K562 (cell line): ENCODE results near the gene IMMP2L. TPM values are rescaled to one million over a fixed set of nuclear protein-coding genes. Genes with fewer than 3 reads are reported as not detected.

Experiments used
- ATAC-seq: fragments of 200-7000 bp; cut with Tn5 transposase; 3 replicates; pipeline ENCODE4 v1.9.1; 2020; ENCODE audit warnings: moderate library complexity
- BruUV-seq: library from RNA; stranded (reverse); fragments of 400-500 nt; replicated peaks from 2 replicates; lab custom pipeline; 2021; lab: Mats Ljungman, UMichigan
- CTCF ChIA-PET: fragments of 300-600 bp; formaldehyde crosslinking; extraction: SDS; loops from one replicate; lab custom pipeline; 2021; ENCODE audit warnings: low intra/inter-chr PET ratio; lab: Yijun Ruan, JAX
- POLR2A ChIA-PET: fragments of 300-600, 350-650 bp; sonication (Branson Sonifier 250); formaldehyde crosslinking; extraction: SDS; loops from one replicate; lab custom pipeline; 2021; ENCODE audit warnings: antibody characterized with exemption, inconsistent platforms; lab: Yijun Ruan, JAX
- DNase-seq, 4 experiments: peaks; one replicate each; pipeline versions ENCODE4 v3.0.0 to v3.0.0-alpha.2; 2011 to 2018; ENCODE audit warnings: low spot score in 3 of 4, mixed read lengths in 3 of 4; ENCODE audit errors: extremely low read depth in 1 of 4
- FAIRE-seq: peaks from 2 replicates; lab custom pipeline; 2011; peaks lifted over from hg19 to GRCh38; lab: Jason Lieb, UNC
- H2AFZ ChIP-seq: 2 replicates; pipeline ENCODE4 v1.6.0; 2011; ENCODE audit warnings: low read depth, low read length, control low read depth, inconsistent platforms
- H3K27ac ChIP-seq: fragments of 200-600 bp; 3 replicates; pipeline ENCODE4 v1.8.0; 2011; ENCODE audit warnings: low read depth, mild to moderate bottlenecking, control low read depth, inconsistent platforms, low read length, moderate library complexity, mixed read lengths; ENCODE audit errors: extremely low read depth
- H3K27me3 ChIP-seq, 2 experiments: fragments of 300-600 bp in 1 of 2; 2 replicates in 1 of 2; 3 replicates in 1 of 2; pipeline versions ENCODE4 v1.6.0 to v1.8.0; 2011; ENCODE audit warnings: inconsistent platforms in 2 of 2, low read length in 2 of 2, mild to moderate bottlenecking in 1 of 2, mixed read lengths in 1 of 2, moderate library complexity in 1 of 2; ENCODE audit not compliant: control insufficient read depth in 2 of 2, insufficient read depth in 2 of 2
- H3K36me3 ChIP-seq: fragments of 300-600 bp; 3 replicates; pipeline ENCODE4 v1.8.0; 2011; ENCODE audit warnings: mild to moderate bottlenecking, low read length, inconsistent platforms; ENCODE audit not compliant: control insufficient read depth, insufficient read depth
- H3K4me1 ChIP-seq, 2 experiments: fragments of 200-600 bp in 1 of 2; replicated peaks in 1 of 2; 2 replicates in 1 of 2; 3 replicates in 1 of 2; pipeline versions ENCODE4 v1.5.1 to v1.8.0; 2011; ENCODE audit warnings: inconsistent platforms in 2 of 2, low read length in 2 of 2, mild to moderate bottlenecking in 1 of 2, mixed read lengths in 1 of 2, moderate library complexity in 1 of 2; ENCODE audit not compliant: control insufficient read depth in 2 of 2, insufficient read depth in 2 of 2
- H3K4me2 ChIP-seq: 2 replicates; pipeline ENCODE4 v1.6.1; 2011; ENCODE audit warnings: low read length, control low read depth, inconsistent platforms, mixed read lengths; ENCODE audit not compliant: insufficient read depth
- H3K4me3 ChIP-seq: fragments of 200-600 bp; sonication (generic), shearing (Covaris generic); 2 replicates; pipeline ENCODE4 v1.5.1; 2016; ENCODE audit warnings: control low read depth, inconsistent platforms
- H3K79me2 ChIP-seq: fragments of 200-600 bp; 3 replicates; pipeline ENCODE4 v1.8.0; 2011; ENCODE audit warnings: low read length, inconsistent platforms; ENCODE audit not compliant: control insufficient read depth, insufficient read depth
- H3K9ac ChIP-seq, 2 experiments: 2 replicates each; pipeline versions ENCODE4 v1.6.0 to v1.6.1; 2011; ENCODE audit warnings: low read depth in 2 of 2, low read length in 2 of 2, control low read depth in 1 of 2, inconsistent platforms in 1 of 2, mild to moderate bottlenecking in 1 of 2, mixed read lengths in 1 of 2; ENCODE audit not compliant: insufficient read depth in 1 of 2
- H3K9me1 ChIP-seq: one replicate; pipeline ENCODE4 v1.6.0; 2011; ENCODE audit warnings: inconsistent platforms, mild to moderate bottlenecking, low read length, moderate library complexity; ENCODE audit not compliant: control insufficient read depth, insufficient read depth
- H3K9me3 ChIP-seq: replicated peaks from 2 replicates; pipeline ENCODE4 v1.5.1; 2011; ENCODE audit warnings: low read depth, low read length, inconsistent platforms; ENCODE audit not compliant: control insufficient read depth, insufficient read depth
- H4K20me1 ChIP-seq: replicated peaks from 2 replicates; pipeline ENCODE4 v1.6.1; 2011; ENCODE audit warnings: low read length, inconsistent platforms, mixed read lengths; ENCODE audit not compliant: control insufficient read depth, insufficient read depth
- CAMTA2 ChIP-seq: fragments of 250-450 bp; sonication (Bioruptor Pico); conservative IDR thresholded peaks from 2 replicates; pipeline ENCODE4 v1.5.1; 2022
- GATA2 ChIP-seq: sonication (generic); formaldehyde crosslinking; IDR thresholded peaks from 2 replicates; pipeline ENCODE4 v1.4.0; 2020; ENCODE audit warnings: mild to moderate bottlenecking, missing genetic modification reagents
- GTF2E2 ChIP-seq: fragments of 200-800 bp; sonication (Bioruptor generic); IDR thresholded peaks from 2 replicates; pipeline ENCODE4 v1.6.1; 2016; ENCODE audit warnings: missing genetic modification characterization, missing compliant biosample characterization
- GTF2F1 ChIP-seq: IDR thresholded peaks from 2 replicates; pipeline ENCODE4 v1.6.1; 2011; ENCODE audit warnings: low read depth, low read length, improper control_type of control experiment
- KAT2B ChIP-seq: IDR thresholded peaks from one replicate; pipeline ENCODE4 v1.6.1; 2012; ENCODE audit warnings: low read depth, mild to moderate bottlenecking, control low read depth, inconsistent platforms, low read length, moderate library complexity
- NFIC ChIP-seq: fragments of 450-650 bp; IDR thresholded peaks from 2 replicates; pipeline ENCODE4 v1.6.1; 2017; ENCODE audit warnings: mild to moderate bottlenecking, inconsistent platforms
- SIN3A ChIP-seq, 2 experiments: fragments of 150-350 bp in 1 of 2; IDR thresholded peaks; 2 replicates each; pipeline ENCODE4 v1.6.1; 2011 to 2016; ENCODE audit warnings: borderline replicate concordance in 2 of 2, low read depth in 2 of 2, low read length in 2 of 2, mild to moderate bottlenecking in 2 of 2, moderate library complexity in 2 of 2; ENCODE audit not compliant: control insufficient read depth in 1 of 2
- TFAM ChIP-seq: fragments of 250-450 bp; sonication (Bioruptor Pico); conservative IDR thresholded peaks from 2 replicates; pipeline ENCODE4 v1.5.0; 2021; ENCODE audit warnings: mild to moderate bottlenecking, moderate library complexity
- ZNF133 ChIP-seq: fragments of 250-450 bp; sonication (Bioruptor Pico); IDR thresholded peaks from 2 replicates; pipeline ENCODE4 v1.4.0; 2020; ENCODE audit warnings: mild to moderate bottlenecking
- ZNF253 ChIP-seq: fragments of 250-450 bp; sonication (Bioruptor Pico); conservative IDR thresholded peaks from 2 replicates; pipeline ENCODE4 v1.6.1; 2021; ENCODE audit warnings: mild to moderate bottlenecking
- ZNF77 ChIP-seq: fragments of 250-450 bp; sonication (Bioruptor Pico); IDR thresholded peaks from 2 replicates; pipeline ENCODE4 v1.5.0; 2020
- WGBS: fragments of 100-300 bp; shearing (Covaris generic); methylation state at CpG from one replicate; pipeline ENCODE4 v1.1.6; 2016; ENCODE audit warnings: low coverage, mixed read lengths; ENCODE audit not compliant: insufficient coverage; ENCODE audit errors: missing lambda C conversion rate; 5-methylcytosine and 5-hydroxymethylcytosine counted together
- in situ Hi-C: fragments of 300-500 bp; cut with MboI; formaldehyde crosslinking; loops from 4 replicates; pipeline ENCODE4 v1.15.0; 2018; ENCODE audit warnings: inconsistent platforms, mixed read lengths
- intact Hi-C: fragments of 100-400 bp; cut with micrococcal nuclease; formaldehyde crosslinking; loops from 2 replicates; pipeline ENCODE4 v1.14.2; 2022
- polyA plus RNA-seq, 8 experiments: library from polyadenylated mRNA; depleted of rRNA in 4 of 8; stranded (reverse) in 5 of 8; unstranded in 3 of 8; fragments of >200 nt; fragmentation: Nextera tagmentation in 2 of 8; fragmentation: Illumina TruSeq in 1 of 8; extraction: Ambion mirVana in 2 of 8; extraction: Trizol in 1 of 8; gene quantifications; 2 replicates each; pipeline versions ENCODE4 v1.2.1 to v1.2.3, GENCODE V29; 2011 to 2014; ENCODE audit warnings: inconsistent platforms in 1 of 8, missing spikeins in 1 of 8
- total RNA-seq, 7 experiments: library from RNA; depleted of rRNA in 6 of 7; stranded (reverse); fragments of >200 nt in 6 of 7; fragmentation: Illumina TruSeq in 2 of 7; extraction: Trizol in 2 of 7; gene quantifications; 2 replicates each; pipeline versions ENCODE4 v1.2.1 to v1.2.3, GENCODE V29; 2011 to 2021; ENCODE audit warnings: low replicate concordance in 1 of 7
- TF ChIP-seq, protein P1 (sequence below): fragments of 450-650 bp; IDR thresholded peaks from 2 replicates; pipeline ENCODE4 v1.6.1; 2017; ENCODE audit warnings: mild to moderate bottlenecking, moderate library complexity
- TF ChIP-seq, protein P2 (sequence below), 2 experiments: fragments of 450-650 bp in 1 of 2; IDR thresholded peaks; 2 replicates each; pipeline ENCODE4 v1.6.1; 2011 to 2017; ENCODE audit warnings: low read depth in 2 of 2, antibody characterized with exemption in 1 of 2, borderline replicate concordance in 1 of 2, low read length in 1 of 2, mild to moderate bottlenecking in 1 of 2, mixed read lengths in 1 of 2; ENCODE audit not compliant: control insufficient read depth in 1 of 2

Gene IMMP2L
- total and polyA plus RNA-seq, 9 of the 15 experiments (the other 6 are each of a cell fraction or from before 2014, with no cell fraction given), result 29.7 to 116 (median 53.0) TPM

DNA sequence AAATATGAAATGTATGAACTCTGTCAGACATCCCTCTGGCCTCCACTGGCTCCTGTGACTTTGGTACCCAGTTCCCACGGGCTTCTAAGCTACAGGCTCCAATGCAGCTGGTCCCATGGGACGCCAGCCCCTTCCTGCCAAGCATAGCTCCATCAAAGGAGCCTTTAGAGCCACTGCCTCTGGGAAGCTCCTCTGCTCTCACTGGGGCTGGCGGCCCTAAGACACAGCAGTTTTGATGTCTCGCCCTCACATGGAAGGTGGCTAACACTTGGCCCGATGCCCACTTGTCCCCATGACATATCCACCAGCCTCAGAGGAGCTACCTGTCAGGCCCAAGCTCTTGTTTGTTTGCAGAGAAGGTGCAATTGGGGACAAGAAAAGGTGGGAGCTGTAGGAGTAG, 925.0 kb downstream of the IMMP2L start:
- no TSS peak for BruUV-seq
- no peaks in the 10 kb centered on the region; a peak in 1 of 5 replicates for H3K27me3 ChIP-seq
- intact Hi-C loops (no loop called here), in situ Hi-C loops (no loop called here)
- ChIA-PET CTCF (no interaction called here), POLR2A (interaction anchor here (0.7 kb wide), 1 partner anchor 72 kb away, joined by 3 read pairs; no protein-coding TSS in a partner anchor)
- no peaks in the 10 kb centered on the region for H3K36me3 ChIP-seq
- H3K4me3 ChIP-seq, result no peak overlapping the region
- H3K79me2 ChIP-seq, result no peaks in the 10 kb centered on the region
- no peak overlapping the region for H3K27ac ChIP-seq
- no peak for ATAC-seq
- FAIRE-seq, result no peak
- TF ChIP-seq TFAM (no peak), NFIC (peak; percentile 33; the same call in 1 of the 2 replicates)
- TF ChIP-seq, protein P1, sequence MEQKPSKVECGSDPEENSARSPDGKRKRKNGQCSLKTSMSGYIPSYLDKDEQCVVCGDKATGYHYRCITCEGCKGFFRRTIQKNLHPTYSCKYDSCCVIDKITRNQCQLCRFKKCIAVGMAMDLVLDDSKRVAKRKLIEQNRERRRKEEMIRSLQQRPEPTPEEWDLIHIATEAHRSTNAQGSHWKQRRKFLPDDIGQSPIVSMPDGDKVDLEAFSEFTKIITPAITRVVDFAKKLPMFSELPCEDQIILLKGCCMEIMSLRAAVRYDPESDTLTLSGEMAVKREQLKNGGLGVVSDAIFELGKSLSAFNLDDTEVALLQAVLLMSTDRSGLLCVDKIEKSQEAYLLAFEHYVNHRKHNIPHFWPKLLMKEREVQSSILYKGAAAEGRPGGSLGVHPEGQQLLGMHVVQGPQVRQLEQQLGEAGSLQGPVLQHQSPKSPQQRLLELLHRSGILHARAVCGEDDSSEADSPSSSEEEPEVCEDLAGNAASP, result no peak
- H3K9me3 ChIP-seq, result no peaks in the 10 kb centered on the region
- no peaks in the 10 kb centered on the region for H3K9me1 ChIP-seq
- no peak overlapping the region for H3K4me2 ChIP-seq
- no peaks in the 10 kb centered on the region for H4K20me1 ChIP-seq
- WGBS, result 3% methylated on average over 5 of the region's 5 CpGs
- DNase-seq, result no peak
- H3K4me1 ChIP-seq, result no peaks in the 10 kb centered on the region
- H2AFZ ChIP-seq, result no peak overlapping the region
- H3K9ac ChIP-seq, result no peak overlapping the region

DNA sequence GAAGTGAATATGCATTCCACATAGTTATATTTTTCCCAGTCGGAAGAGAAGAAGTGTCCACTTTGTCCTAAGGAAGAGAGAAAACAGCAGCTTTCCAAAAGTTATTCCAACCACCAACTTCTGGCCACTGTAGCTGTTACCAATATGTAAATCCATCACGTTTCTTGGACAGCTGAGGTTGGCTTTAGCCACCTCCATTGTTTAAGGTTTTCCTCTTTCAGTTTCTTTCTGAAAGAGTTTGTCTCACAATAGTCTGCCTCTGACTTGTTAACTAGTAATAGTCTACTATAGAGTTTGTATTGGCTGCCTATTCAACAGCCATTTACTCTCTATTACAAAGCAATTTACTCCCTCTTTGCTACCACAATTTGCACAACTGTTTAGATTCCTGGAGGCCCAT, 929.0 kb downstream of the IMMP2L start:
- WGBS, result 0% methylated on average over 2 of the region's 2 CpGs
- FAIRE-seq, result no peak
- no TSS peak for BruUV-seq
- TF ChIP-seq GATA2 (CRISPR knock-in tag) (no peak), GTF2E2 (tag) (no peak), SIN3A (IDR thresholded peaks at IDR 0.05; ENCODE audit: borderline replicate concordance in 2 of 2, control insufficient read depth in 1 of 2, low read depth in 2 of 2, low read length in 2 of 2) (no peak), GTF2F1 (no peak), KAT2B (no peak), CAMTA2 (CRISPR knock-in tag) (no peak), ZNF133 (CRISPR knock-in tag) (no peak), ZNF253 (CRISPR knock-in tag) (no peak), ZNF77 (no peak)
- TF ChIP-seq, protein P2, sequence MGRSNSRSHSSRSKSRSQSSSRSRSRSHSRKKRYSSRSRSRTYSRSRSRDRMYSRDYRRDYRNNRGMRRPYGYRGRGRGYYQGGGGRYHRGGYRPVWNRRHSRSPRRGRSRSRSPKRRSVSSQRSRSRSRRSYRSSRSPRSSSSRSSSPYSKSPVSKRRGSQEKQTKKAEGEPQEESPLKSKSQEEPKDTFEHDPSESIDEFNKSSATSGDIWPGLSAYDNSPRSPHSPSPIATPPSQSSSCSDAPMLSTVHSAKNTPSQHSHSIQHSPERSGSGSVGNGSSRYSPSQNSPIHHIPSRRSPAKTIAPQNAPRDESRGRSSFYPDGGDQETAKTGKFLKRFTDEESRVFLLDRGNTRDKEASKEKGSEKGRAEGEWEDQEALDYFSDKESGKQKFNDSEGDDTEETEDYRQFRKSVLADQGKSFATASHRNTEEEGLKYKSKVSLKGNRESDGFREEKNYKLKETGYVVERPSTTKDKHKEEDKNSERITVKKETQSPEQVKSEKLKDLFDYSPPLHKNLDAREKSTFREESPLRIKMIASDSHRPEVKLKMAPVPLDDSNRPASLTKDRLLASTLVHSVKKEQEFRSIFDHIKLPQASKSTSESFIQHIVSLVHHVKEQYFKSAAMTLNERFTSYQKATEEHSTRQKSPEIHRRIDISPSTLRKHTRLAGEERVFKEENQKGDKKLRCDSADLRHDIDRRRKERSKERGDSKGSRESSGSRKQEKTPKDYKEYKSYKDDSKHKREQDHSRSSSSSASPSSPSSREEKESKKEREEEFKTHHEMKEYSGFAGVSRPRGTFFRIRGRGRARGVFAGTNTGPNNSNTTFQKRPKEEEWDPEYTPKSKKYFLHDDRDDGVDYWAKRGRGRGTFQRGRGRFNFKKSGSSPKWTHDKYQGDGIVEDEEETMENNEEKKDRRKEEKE (IDR thresholded peaks at IDR 0.05; ENCODE audit: borderline replicate concordance in 1 of 2, control insufficient read depth in 1 of 2, low read depth in 2 of 2, low read length in 1 of 2), result no peak

More for the DNA sequence above, 929.0 kb downstream of the IMMP2L start:
- in situ Hi-C loops, result no loop called here
- CTCF ChIA-PET, result no interaction called here
- no peaks in the 10 kb centered on the region for H3K9me3 ChIP-seq
- DNase-seq, result no peak
- H4K20me1 ChIP-seq, result no peaks in the 10 kb centered on the region
- H3K4me1 ChIP-seq, result no peaks in the 10 kb centered on the region
- H3K79me2 ChIP-seq, result no peaks in the 10 kb centered on the region
- no peak for ATAC-seq
- H3K36me3 ChIP-seq, result no peaks in the 10 kb centered on the region
- intact Hi-C loops, result no loop called here
- H3K9me1 ChIP-seq, result no peaks in the 10 kb centered on the region
- no peak overlapping the region for H2AFZ ChIP-seq
- H3K9ac ChIP-seq, result no peak overlapping the region
- POLR2A ChIA-PET, result no interaction called here
- no peaks in the 10 kb centered on the region; a peak in 1 of 5 replicates for H3K27me3 ChIP-seq
- H3K4me2 ChIP-seq, result no peak overlapping the region
- no peak overlapping the region for H3K27ac ChIP-seq
- H3K4me3 ChIP-seq, result no peak overlapping the region
